Measurements from ENCODE around the gene SELENOT. TPM values are rescaled to one million over a fixed set of nuclear protein-coding genes. Genes with fewer than 3 reads are reported as not detected.
"Not testable (repeated sequence)": the region's sequence is repeated elsewhere in the genome, so short reads cannot be mapped to it uniquely, and the experiment has no call there.

SELENOT gene, protein sequence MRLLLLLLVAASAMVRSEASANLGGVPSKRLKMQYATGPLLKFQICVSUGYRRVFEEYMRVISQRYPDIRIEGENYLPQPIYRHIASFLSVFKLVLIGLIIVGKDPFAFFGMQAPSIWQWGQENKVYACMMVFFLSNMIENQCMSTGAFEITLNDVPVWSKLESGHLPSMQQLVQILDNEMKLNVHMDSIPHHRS
- 45.9 TPM for total RNA-seq

DNA sequence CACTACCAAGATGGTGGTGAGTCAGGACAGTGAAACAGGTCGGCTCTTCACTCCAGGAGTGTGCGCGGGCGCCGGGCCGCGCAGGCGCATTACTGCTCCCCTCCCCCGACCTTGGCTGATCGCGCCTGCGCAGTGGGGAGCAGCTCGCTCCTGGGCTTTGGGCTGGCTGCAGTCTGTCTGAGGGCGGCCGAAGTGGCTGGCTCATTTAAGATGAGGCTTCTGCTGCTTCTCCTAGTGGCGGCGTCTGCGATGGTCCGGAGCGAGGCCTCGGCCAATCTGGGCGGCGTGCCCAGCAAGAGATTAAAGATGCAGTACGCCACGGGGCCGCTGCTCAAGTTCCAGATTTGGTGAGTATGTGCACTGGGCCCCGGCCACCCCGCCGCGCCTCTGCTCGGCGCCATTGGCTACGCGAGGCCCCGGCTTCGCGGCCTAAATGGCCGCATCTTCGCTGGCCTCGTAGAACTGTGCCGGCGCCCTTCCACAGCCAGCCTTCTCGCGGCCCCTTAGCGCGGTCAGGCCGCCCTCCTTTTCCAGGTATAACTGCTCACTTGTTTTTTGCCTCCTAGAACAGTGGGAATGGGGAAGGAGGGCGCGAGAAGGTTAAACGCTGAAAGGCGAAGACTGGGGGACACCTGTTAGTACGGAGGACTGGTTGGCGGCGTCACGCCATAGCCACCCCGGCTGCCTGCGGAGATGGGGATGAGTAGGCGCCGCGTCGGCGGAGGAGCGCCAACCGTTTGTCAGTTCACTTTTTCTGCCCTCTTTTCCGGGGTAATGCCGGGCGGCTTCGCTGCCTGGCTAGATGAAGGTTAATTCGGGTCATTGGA, at the start of gene SELENOT:
TSS of gene SELENOT (plus strand) at position 169 of the 827 bp plus-strand sequence. CDS start at position 211, 42 bp downstream.
- DNase-seq: peak; percentile 96

DNA sequence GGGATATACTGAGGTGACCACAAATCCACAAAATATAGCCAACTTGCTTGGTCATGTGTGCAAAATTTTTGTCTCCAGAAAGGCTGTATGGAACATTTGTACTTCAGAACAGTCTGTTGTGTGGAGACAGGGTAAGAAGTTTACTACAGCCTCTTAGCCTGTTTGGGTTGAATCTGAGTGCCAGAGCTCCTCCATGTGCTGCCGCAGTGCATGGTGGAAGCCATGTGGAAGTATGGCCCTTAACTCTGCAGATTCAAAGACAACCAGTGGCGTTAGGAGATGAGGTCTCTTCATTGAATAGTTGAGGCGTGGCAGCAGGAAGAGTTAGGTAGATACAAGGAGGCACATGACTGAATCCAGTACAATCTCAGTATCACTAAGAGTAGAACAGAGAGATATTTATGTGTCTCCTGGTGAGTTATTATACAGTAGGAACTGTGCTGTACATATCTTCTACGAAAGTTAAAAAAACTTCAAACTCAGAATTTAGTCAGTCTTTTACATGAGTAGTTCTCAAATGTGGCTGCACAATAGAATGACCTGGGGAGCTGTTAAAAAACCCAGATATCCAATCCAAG, 47.2 kb upstream of the SELENOT start:
- DNase-seq: no peak

DNA sequence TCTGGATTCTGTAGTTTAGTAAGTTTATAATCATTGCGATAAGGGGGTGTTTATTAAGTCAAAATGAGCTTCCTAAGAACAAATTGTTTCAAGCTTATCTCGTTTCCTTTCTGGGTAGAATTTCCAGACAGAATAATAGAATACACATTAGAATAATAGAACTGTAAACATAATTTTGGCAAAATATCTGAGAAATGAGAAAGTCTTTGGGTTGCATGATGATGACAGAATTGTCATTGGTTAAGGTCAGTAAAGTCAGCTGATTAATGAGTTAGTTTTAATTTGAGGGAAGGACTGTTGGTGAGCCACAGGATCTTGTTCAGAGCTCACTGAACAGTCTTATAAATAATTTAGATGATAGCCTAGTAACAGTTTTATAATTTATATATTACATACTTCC, 46.3 kb upstream of the SELENOT start:
- DNase-seq: no peak

GRCh38 chr3:150557725-150558124, 45.4 kb upstream of the SELENOT start:
- no peak for DNase-seq

- no peak for DNase-seq
These were observed 38.9 kb upstream of the SELENOT start for GRCh38 chr3:150564243-150564642.

DNA sequence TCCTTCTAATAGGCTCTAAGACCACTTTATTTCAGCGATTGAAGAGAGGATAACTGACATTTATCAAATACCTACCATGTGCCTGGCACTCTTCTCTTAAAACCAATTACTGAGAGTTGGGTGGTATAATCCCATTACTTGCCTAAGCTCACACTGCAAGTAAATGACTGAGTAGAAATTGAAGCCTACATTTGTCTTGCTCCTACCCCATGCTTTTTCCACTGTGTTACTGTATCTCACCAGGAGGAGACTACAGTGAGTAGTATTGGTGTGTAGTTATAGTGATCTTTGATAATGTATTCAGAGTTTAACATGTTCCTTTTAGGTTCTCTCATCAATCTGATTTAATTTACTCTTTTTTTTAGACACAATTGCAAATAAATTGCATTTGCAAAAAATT, 35.8 kb upstream of the SELENOT start:
- no peak for DNase-seq

DNA sequence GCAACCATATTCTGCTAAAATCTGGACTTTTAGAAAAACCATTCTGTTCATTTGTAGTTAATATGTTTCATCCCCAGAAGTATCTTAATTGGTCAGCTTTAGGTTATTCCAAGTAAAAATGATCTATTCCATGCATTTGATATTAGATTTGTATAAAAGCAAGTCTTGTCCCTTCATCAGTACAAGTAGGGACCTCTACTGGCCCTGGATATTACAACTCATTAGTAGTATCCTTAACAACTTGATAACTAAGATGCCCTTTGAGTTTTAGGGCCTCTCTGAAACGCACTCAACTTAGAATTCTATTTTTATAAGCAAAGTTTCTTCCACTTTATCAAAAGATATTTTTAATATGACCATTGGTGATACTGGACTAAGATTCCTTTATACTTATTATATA, 25.3 kb upstream of the SELENOT start:
- no peak for DNase-seq

DNA sequence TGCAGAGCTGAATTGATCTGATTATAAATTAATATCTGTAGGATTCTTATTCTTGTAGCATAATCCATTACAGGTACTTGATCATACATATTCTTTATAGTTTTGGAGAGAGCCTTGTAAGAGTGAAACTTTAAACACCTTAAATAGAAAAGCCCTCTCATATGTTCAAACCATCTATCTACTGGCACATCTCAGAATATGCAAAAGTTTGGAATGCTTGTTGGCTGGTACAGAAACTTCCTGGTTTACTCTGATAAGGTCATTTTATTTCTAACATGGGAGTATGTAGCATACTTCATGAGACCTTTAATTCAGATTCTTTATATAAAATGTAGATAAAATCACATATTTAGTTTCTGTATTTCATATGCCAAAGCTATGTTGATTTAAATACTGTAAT, 21.9 kb upstream of the SELENOT start:
- no peak for DNase-seq

DNA sequence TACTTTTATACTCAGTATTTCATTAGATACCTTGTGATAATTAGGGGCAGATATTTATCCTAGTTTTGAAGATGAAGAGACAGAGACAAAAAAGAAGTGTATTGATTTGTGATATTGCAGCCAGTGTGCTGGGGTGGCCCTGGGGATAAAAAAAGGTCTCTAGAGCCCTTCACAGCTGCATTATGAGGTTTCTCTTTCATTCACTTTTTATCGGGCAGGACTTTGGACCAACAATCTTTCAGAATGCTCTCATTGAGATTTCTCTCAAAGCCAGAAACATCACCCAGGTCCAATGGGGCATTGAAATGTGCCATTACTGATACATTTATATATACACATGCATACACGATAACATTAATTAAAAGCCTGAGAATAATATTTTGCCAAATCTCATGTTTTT, 20.5 kb upstream of the SELENOT start:
- DNase-seq: no peak

DNA sequence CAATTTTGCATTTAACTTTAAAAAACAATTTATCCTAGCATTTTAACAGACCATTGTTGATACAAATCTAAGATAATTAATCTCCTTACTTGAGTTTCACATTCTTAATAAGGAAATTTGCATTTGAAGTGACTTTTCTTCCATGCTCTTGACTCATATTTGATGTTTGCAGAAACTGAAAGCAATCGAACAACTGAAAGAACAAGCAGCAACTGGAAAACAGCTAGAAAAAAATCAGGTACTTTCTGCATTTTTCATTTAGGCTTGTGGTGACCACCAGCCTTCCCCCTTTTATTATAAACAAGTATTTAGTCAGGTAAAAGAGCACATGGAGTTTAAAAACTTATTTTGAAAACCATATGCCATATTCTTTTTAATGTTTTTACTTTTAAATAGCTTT, 20.1 kb upstream of the SELENOT start:
- no peak for DNase-seq

GRCh38 chr3:150588027-150588830, 14.9 kb upstream of the SELENOT start:
- no peak for DNase-seq

DNA sequence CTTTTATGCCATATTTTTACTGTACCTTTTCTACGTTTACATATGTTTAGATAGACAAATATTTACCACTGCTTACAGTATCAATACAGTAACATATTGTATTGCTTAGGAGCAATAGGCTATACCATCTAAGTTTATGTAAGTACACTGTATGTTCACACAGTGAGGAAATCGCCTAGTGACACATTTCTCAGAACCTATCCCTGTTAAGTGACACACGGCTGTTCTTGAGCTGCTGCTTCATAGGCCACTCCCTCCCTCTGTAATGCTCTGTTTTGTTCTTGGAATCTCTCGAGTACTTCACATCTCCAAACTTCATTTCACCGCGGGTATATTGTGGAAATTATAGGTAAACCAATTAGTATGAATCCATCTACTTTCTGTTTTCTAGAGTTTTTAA, 13.4 kb upstream of the SELENOT start:
- DNase-seq: no peak

GRCh38 chr3:150594150-150594549, 9.0 kb upstream of the SELENOT start:
- DNase-seq: no peak

DNA sequence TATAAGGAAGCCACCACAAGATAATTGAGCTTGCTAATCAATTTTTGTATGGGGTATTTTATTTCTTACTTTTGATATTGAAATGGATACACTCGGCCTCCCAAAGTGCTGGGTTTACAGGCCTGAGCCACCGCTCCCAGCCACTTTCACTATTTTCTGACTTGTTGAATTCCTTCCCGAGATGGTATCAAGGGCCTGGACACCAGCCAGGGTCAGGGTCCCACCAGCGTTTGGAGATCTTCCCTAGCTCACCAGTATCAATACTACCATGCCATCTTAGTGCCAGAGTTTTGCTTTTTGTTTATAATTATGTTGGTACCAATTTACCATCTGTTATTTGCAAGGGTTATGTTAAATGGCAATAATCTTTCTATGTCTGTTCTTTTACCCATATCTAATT, 5.5 kb upstream of the SELENOT start:
- DNase-seq: no peak

DNA sequence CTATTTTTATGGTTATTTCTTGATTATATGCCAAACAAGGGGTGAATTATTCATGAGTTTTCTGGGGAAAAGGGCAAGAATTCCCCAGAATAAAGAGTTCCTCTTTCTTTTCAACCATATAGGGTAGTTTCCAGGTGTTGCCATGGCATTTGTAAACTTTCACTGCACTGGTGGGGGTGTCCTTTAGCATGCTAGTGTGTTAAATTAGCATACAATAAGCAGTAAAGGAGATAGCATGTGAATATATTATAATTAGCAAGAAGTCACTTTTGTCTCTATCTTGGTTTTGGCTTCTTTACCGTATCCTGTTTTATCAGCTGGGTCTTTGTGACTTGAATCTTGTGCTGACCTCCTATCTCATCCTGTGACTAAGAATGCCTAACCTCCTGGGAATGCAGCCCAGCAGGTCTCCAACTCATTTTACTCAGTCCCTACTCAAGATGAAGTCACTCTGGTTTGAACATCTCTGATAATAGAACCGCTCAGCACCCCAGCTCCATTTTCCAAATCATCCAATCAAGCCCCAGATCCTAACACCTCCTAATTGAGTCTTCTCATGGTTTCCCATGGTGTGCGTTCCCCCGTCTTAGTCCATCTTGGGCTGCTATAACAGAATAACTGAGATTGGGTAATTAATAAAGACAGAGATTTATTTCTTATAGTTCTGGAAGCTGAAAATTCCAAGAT, 3.4 kb upstream of the SELENOT start:
- DNase-seq: no peak

DNA sequence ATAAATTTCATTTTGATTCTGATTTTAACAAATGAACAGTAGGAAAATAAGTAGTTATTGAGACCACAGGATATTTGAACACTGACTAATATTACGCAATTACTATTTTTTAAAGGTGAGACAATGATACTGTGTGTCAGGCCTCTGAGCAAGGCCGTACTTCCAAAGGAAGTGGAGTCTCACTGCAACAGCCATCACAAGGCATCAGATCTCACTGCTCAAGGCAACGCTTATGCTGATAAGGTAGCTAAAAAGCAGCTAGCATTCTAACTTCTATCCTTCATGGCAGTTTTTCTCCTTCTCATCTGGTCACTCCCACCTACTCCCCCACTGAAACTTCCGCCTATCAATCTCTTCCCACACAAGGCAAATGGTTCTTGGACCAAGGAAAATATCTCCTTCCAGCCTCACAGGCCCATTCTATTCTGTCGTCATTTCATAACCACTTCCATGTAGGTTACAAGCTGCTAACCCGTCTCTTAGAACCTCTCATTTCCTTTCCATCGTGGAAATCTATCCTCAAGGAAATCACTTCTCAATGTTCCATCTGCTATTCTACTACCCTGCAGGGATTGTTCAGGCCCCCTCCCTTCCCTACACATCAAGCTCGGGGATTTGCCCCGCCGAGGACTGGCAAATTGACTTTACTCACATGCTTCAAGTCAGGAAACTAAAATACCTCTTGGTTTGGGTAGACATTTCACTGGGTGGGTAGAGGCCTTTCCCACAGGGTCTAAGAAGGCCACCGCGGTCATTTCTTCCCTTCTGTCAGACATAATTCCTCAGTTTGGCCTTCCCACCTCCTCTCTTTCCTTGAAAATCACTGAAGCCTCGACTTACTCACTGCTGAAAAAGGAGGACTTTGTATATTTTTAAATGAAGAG, 2.2 kb upstream of the SELENOT start:
- DNase-seq: not testable (repeated sequence)

DNA sequence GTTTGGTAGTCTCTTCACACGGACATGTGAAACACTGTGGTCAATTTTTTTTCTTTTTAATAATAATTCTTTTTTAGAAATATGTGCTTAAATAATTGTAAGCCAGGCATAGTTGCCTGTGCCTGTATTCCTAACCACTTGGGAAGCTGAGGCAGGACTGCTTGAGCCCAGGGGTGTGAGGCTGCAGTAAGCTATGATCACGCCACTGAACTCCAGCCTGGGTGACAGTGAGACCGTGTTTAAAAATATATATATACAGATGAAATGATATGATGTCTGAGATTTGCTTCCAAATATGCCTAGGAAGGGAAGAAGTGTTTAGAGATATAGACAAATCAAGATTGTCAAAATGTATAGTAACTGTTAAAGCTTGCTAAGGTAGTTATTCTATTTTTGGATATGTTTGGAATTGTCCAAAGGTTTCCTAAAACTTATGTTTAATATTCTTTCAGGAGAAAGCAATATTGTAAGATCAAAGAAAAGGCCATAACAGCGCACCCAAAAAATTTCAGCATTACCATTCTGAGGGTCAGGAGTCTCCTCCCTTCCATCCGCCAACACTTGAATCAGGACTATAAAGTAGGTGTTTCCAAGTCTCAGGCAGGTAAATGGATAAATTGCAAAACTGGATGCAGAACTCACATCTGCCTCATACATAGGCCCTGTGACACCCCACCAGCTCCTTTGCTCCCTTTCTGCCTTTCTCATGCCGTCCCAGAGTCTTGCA, 532 bp upstream of the SELENOT start:
- no peak for DNase-seq

- no peak for DNase-seq
These were observed 829 bp downstream of the SELENOT start for GRCh38 chr3:150603980-150604319.

GRCh38 chr3:150605998-150606641, 3.0 kb downstream of the SELENOT start:
- no peak for DNase-seq

Measured in skin of body (tissue), 2 donors.